COLO668 (cell line): ENCODE results near the gene CAMKK1.
"Not testable (repeated sequence)": the region's sequence is repeated elsewhere in the genome, so short reads cannot be mapped to it uniquely, and the experiment has no call there.

ENCODE experiments used
- DNase-seq: peaks from one replicate; lab custom pipeline; 2025; ENCODE audit not compliant: unreplicated experiment; lab: John Stamatoyannopoulos, UW

CAMKK1 gene

DNA sequence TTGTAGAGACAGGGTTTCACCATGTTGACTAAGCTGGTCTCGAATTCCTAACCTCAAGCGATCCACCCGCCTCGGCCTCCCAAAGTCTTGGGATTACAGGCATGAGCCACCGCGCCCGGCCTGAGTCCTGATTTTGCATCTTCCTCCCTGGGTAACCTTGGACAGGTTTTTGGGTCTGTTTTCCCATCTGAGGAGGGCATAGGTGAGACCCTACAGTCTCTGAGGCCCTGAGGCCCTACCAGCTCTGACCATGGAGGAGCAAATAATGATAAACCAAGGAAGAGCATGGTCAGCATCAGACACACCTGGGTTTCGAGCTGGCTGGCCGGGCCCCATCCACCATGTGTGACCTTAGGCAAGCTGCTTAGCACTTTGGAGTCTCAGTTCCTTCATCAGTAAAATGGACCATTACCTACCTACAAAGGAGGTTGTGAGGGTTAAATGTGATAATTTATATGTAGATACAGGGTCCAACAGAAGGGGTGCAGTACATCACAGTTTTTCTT, 45.6 kb downstream of the CAMKK1 start:
- no peak for DNase-seq

- DNase-seq: no peak
These were observed 46.3 kb downstream of the CAMKK1 start for GRCh38 chr17:3846437-3847164.

GRCh38 chr17:3845621-3846436, 47.0 kb downstream of the CAMKK1 start, which contains the start of gene NCBP3:
NCBP3 (minus strand) TSS chr17:3846246; CDS start chr17:3846223, 23 bp downstream.
- peak; percentile 91 for DNase-seq

DNA sequence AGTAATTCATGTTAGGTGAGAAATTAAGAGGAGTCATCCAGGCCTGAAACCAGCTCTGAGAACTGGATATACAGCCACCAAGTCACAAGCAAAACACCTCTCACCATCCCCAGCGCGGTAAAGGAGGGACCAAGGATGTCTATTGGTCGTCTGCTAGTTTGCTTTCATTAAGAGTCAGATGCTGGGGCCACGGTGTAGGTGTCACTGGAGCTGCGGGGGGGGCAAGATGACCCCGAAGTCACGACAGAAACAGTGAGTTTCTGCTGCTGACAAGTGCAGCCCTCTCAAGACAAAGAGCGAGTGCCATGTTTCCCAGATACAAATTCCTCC, 47.6 kb downstream of the CAMKK1 start:
- DNase-seq: no peak

GRCh38 chr17:3844556-3844955, 48.3 kb downstream of the CAMKK1 start:
- not testable (repeated sequence) for DNase-seq

DNA sequence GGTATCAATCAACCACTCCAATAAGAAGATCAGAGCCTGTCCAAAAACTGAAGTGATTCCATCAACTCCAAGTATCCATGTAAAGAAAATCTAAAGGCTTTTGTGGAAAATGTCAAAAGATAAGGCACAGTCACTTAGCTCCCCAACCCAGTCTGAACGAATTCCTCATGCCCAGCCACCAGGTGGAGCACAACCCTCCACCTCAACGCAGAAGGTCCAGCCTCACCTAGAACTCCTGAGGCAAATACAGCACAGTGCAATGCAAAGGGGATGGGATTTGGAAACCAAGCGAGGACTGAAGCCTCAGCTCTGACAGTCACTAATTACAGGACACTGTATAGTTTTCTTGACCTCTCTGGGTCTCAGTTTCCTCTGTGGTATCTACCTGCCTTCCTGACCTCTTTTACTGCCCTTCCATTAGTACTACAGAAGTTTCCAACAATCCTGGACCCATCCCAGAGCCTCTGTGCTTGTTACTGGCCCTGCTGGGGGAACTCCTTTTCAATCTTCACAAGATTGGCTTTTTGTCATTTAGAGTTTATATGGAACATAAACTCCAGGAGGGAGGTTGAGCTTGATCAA, 48.8 kb downstream of the CAMKK1 start:
- peak; percentile 41 for DNase-seq

- peak; percentile 17 for DNase-seq
These were observed 54.6 kb downstream of the CAMKK1 start for GRCh38 chr17:3838206-3838605.

- DNase-seq: no peak
These were observed 56.3 kb downstream of the CAMKK1 start for GRCh38 chr17:3836551-3836950.

GRCh38 chr17:3835410-3836229, 57.2 kb downstream of the CAMKK1 start:
- DNase-seq: no peak

DNA sequence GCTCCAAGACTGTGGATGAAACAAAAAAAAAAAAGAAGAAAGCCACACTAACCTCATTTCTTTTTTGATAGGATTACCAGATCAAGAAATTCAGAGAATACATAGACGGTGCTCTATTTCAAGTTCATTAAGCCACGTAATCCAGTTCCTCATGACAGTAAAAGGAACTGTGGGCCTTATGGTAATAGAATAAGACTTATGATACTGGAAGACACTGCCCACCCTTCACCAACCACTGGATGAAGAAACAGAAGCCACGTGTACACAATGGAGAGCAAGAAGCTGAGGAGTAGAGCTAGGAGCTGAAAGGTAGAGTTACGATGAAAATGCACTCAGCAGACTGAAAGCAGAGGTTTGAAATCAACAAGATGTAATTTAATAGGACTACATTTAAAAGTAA, 58.0 kb downstream of the CAMKK1 start:
- no peak for DNase-seq

- no peak for DNase-seq
These were observed 64.0 kb downstream of the CAMKK1 start for GRCh38 chr17:3828852-3829232.

GRCh38 chr17:3828151-3828851, 64.6 kb downstream of the CAMKK1 start:
- no peak for DNase-seq

- peak; percentile 35 for DNase-seq
These were observed 65.6 kb downstream of the CAMKK1 start for GRCh38 chr17:3827124-3827773.

DNA sequence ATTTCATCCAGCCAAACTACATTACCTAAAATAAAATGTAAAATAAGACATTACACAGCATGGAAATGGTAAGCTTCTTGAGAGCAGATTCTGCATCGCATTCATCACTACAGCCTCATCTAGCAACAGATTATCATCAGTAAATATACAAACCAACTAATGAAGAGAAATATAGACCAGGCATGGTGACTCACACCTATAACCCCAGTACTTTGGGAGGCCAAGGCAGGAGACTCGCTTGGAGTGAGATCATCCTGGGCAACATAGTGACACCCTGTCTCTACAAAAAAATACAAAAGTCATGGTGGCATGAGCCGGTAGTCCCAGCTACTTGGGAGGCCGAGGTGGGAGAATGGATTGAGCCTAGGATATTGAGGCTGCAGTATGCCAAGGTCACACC, 66.7 kb downstream of the CAMKK1 start:
- DNase-seq: no peak

- no peak for DNase-seq
These were observed 71.8 kb downstream of the CAMKK1 start for GRCh38 chr17:3821101-3821500.

- no peak for DNase-seq
These were observed 74.1 kb downstream of the CAMKK1 start for GRCh38 chr17:3818786-3819185.

DNA sequence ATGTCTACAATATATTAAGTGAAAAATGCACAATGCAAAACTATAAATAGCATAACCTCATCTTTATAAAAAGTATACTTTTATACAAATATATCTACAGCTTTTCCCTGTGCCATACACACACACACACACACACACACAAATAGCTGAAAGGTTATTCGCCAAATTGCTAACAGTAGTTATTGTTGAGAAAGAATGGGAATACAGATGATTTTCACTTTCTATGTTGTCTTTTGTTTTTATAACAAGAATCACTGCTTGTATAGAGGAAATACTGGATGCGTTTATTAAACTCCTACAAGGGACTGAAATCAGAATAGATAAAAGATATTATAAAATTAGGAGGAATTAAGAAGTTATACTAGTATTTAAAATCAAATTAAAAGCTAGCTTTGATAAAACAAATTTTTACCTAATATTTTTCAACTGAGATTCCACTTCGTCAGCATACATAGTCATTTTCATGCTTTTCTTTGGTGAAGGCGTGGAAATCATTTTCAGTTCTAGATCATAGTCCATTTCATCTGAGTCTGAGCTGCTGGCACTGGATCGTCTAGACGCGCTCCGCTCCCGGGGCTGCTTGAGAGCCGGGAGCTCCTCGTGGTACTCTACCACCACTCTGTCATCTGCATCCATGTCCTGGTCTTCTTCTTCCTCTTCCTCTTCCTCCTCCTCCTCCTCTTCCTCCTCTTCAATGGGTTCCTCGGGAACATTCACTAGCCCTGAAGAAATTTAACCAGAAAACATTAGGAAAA, 74.8 kb downstream of the CAMKK1 start:
- DNase-seq: no peak

- no peak for DNase-seq
These were observed 76.9 kb downstream of the CAMKK1 start for GRCh38 chr17:3815925-3816324.

DNA sequence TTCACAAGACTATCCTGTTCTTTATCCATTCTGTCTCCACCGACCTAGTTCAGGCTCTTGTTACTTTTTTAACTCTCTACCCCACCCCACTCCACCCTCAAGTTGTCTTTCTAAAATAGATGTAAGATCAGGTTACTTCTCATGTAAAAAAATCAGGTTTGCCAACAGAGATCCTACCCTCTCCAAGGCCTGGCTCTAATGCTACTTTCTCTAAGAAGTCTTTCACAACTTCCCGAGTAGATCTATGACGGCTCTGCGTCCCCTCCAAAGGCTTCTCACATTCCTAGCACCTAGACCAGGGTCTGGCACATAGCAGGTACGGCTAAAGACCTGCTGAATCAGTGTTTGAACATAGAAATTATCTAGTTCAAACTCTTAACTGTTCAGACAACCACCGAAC, 77.7 kb downstream of the CAMKK1 start:
- DNase-seq: no peak
